Stimulated activated naive CD4-positive, alpha-beta T cell (primary cell): Measurements from ENCODE around the gene BICRA.
"Not testable (repeated sequence)": the region's sequence is repeated elsewhere in the genome, so short reads cannot be mapped to it uniquely, and the experiment has no call there.

ENCODE experiments used
- DNase-seq, 6 experiments: peaks; one replicate each; lab custom pipeline; 2025; lab: John Stamatoyannopoulos, UW

BICRA gene

DNA sequence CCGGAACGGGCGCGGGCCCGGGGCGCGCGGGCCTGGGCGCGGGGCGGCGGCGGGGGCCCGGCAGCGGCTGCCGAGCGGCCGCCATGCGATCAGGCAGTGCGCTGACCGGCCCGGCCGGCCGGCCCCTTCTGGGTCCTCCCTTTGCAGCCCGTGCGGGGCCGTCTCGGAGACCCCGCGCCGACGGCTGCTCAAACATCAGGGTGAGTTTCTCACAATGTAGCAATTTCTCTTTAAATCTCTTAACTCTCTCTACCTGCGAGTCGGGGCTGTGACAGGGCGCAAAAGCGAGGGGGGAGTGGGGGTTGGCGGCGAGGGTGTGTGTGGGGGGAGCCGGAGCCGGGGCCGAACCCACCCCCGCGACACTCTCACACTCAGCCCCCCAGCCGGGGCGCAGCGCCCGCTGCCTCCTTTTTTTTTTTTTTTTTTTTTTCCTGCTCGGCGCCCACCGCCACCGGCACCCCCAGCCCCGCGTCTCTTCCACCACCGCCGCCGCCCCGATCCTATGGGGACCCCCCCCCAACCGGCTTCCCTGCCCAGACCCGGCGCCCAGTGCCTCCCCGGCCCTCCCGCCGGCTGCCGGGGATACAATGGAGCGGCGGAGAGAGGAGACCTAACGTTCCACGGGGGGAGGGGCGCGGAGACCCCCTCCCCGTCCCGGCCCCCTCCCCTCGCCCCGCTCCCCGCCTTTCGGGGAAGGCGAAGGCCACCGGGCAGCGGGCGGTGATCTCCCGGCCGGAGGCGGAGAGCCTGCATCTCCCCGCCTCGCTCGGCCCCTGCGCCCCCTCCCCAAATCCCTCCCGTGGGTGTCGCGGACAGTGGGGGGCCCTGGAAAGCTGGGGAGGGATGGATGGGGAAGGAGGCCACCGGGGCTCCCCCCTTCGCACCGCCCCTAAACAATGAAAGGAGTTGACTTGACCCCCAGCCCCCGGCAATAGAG lies at the start of gene BICRA:
BICRA (plus strand) TSS at position 166 of the 937 bp plus-strand sequence. CDS start 64,441 bp downstream, outside the sequence.
- DNase-seq = peak; percentile 72 to 90 (median 80)

DNA sequence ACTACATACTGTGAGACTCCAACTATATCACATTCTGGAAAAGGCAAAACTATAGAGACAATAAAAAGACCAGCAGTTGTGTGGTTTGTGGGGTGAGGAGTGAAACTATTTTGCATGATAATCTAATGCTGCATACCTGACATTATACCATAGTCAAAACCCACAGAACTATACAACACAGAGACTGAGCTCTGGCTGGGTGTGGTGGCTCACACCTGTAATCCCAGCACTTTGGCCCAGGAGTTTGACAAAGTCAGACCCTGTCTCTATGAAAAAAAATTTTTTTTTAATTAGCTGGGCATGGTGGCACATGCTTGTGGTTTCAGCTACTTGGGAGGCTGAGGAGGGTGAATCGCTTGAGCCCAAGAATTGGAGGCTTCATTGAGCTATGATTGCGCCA lies 47.9 kb upstream of the BICRA start:
- DNase-seq = no peak

DNA sequence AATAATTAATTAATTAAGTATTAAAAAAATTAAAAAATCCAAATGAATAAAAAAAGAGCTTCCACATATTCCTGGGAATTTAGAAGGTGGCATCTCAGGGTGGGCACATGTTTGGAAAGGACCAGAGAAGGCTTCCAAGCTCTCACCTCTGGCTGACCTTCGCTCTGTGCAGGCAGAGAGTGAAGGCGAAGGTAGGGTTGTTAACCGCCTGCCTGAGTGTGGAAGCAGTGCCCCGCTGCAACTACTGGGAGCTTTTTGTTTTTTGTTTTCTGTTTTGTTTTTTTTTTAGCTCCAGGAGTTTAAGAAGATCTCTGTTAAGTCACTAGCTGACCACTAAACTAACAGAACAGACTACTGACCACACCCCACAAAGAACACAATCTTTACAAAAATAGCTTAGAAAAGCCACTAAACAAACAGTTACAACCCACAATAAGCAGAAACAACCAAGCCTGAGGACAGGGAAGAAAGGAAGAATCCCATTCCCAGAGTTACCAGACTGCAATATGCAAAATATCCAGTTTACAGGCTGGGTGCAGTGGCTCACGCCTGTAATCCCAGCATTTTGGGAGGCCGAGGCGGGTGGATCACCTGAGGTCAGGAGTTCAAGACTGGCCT lies 47.4 kb upstream of the BICRA start:
- DNase-seq = no peak

- DNase-seq = no peak
Observed at GRCh38 chr19:47564081-47564480, 44.9 kb upstream of the BICRA start.

DNA sequence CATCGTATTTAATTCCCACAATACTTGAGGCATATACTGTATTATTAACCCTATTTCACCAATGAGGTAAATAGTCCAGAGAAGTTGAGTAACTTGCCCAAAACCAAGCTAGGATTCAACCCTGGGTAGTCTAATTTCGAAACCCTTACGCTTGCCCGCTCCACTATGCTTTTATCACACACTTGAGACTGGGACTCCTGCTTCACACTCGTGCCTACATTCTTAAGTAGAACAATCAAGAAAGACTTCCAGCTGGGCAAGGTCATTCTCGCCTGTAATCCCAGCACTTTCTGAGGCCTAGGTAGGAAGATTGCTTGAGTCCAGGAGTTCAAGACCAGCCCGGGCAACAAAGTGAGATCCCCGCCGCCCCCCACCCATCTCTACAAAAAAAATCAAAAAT lies 39.6 kb upstream of the BICRA start:
- no peak for DNase-seq

- DNase-seq = no peak
Observed at GRCh38 chr19:47572635-47573034, 36.3 kb upstream of the BICRA start.

- peak; percentile 79 to 91 (median 84) for DNase-seq
Observed at GRCh38 chr19:47573071-47574026, 35.6 kb upstream of the BICRA start, which contains the start of gene ZNF541. ZNF541 (minus strand) TSS chr19:47573148; CDS start chr19:47555856, 17,292 bp downstream.

- DNase-seq = no peak
Observed at GRCh38 chr19:47580397-47580796, 28.5 kb upstream of the BICRA start.

DNA sequence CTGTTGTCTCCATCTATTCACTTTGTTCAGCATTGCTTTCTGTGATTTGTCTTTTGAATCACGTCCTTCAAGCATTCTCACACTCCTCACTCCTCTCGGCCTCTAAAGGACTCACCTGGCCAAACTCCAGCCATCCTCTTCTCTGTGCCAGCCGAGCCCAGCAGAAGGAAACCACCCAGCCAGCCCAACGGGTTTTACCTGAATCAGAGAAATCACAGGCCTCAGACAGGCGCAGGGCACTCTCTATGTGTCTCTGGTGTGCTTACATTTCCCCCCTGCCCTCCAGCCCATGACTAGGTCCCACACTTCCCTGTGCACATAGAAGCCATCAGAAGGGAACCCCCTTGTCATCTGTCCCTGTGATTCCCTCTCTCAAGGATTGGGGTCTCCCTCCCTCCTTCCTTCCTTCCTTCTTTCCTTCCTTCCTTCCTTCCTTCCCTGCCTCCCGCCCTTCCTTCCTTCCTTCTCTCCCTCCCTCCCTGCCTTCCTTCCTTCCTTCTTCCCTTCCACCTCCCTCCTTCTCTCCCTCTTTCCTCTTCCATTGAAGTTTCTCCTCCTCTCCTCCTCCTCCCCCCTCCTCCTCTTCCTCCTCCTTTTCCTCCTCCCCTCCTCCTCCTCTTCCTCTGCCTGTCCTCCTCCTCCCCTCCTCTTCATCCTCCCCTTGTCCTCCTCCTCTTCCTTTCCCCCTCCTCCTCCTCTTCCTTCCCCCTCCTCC lies 27.2 kb upstream of the BICRA start:
- no peak for DNase-seq

DNA sequence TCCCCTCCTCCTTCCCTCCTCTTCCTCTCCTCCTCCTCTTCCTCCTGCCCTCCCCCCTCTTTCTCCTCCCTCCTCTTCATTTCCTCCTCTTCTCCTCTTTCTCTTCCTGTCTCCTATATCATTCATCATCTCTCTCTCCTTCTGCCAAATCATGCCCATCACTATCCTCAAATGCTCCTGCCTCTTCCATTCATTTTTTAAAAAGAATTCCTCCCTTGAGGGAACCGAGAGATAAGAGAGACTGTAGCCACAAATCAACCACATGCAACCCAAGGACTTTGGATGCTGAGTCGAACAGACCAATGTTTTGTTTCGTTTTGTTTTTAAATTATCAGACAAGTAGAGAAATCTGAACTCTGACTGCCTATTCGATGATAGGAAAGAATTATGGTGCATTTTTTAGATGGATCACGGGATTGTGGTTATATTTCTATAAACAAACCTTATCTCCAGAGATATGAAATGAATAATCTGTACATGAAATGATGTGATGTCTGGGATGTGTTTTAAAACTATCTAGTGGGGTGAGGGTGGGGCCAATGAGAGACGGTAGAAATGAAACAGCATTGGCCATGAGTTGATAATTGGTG lies 26.5 kb upstream of the BICRA start:
- no peak for DNase-seq

- not testable (repeated sequence) for DNase-seq
Observed at GRCh38 chr19:47583161-47583560, 25.8 kb upstream of the BICRA start.

- no peak for DNase-seq
Observed at GRCh38 chr19:47587295-47587694, 21.6 kb upstream of the BICRA start.

GRCh38 chr19:47589824-47590223 lies 19.1 kb upstream of the BICRA start:
- DNase-seq = no peak

GRCh38 chr19:47593860-47594259 lies 15.1 kb upstream of the BICRA start:
- no peak for DNase-seq

DNA sequence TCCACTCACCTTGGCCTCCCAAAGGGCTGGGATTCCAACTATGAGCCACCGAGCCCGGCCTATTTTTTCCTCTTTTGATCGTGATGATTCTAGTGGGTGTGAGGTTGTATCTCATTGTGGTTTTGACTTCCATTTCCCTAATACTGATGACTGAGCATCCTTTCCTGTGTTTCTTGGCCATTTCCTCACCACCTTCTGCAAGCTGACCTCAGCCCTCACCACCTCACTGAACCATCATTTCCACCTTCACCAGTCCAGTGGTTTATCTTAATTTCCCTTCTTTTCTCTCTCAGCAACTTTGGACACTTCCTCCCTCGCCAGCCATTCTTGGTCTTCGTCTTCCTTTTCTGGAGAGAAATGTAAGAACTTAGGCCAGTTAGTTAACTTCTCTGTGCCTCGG lies 13.0 kb upstream of the BICRA start:
- DNase-seq = no peak

DNA sequence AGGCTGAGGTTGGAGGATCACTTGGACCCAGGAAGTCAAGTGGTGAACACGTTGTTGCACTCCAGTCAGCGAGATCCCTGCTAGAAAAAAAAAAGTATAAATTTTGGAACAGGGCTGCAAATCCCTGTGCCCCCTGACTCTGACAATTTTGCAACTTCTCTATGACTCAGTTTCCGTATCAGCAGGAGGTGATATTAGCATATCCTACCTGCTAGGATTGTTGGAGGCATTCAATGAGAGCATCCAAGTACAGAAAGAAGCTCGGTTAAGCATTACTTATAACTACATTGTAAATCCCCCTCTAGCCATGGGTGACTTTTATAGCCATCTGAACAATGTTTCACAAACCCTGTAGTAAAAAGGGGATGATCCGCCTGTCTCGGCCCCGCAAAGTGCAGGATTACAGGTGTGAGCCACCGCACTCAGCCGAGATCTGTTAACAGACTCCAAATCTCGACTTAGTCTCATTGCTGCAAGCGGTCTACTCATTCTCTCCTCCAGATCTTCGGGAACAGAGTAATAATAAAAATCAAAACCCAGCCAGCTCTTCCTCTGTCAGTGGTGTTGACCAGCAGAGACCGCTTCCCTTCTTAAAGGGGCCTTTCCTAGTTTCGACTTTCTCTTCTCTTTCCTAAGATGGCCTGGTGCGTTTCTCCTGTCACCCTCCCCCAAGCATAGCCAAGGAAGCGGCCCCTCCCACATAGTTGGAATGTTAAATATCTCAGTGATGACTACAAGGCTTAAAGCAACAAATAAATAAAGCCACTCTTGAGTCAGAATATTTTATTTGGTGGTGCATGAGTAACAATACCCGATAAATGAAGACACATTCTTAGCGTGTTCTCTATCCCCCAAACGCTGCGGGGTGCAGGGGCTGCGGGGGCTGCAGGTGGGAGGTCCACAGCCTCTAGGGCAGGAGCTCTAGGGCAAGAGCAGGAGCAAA lies 10.3 kb upstream of the BICRA start:
- DNase-seq = no peak

GRCh38 chr19:47599671-47600245 lies 9.2 kb upstream of the BICRA start:
- DNase-seq = peak in 1 of 6 experiments; percentile 39

GRCh38 chr19:47600246-47601179 lies 8.4 kb upstream of the BICRA start:
- DNase-seq = peak; percentile 96 to 99 (median 98)
